HCT116 (cell line): ENCODE results near the gene KCNMB2. TPM values are rescaled to one million over a fixed set of nuclear protein-coding genes. Genes with fewer than 3 reads are reported as not detected.
A peak's percentile ranks its signal among the peaks of the same experiment; 100 is the strongest.
"Not testable (repeated sequence)": the region's sequence is repeated elsewhere in the genome, so short reads cannot be mapped to it uniquely, and the experiment has no call there.

Experiments
- ATAC-seq: fragments of 200-7000 bp; cut with Tn5 transposase; 2 replicates; pipeline ENCODE4 v1.9.1; 2020; ENCODE audit warnings: mild to moderate bottlenecking, moderate library complexity
- BruUV-seq: library from RNA; stranded (reverse); fragments of 400-500 nt; replicated peaks from 2 replicates; lab custom pipeline; 2021; lab: Mats Ljungman, UMichigan
- CTCF ChIA-PET: fragments of 300-600 bp; sonication (Branson Sonifier 250); formaldehyde crosslinking; loops from one replicate; lab custom pipeline; 2021; ENCODE audit warnings: antibody characterized with exemption; lab: Charles Lee
- POLR2A ChIA-PET: fragments of 300-600, 350-600 bp; sonication (Branson Sonifier 250); formaldehyde crosslinking; loops from one replicate; lab custom pipeline; 2021; ENCODE audit warnings: antibody characterized with exemption; lab: Charles Lee
- RAD21 ChIA-PET, 2 experiments: fragments of 300-600 bp; sonication (Branson Sonifier 250); formaldehyde crosslinking; loops; one replicate each; lab custom pipeline; 2023; ENCODE audit warnings: low total read pairs in 2 of 2; ENCODE audit not compliant: uncharacterized antibody in 2 of 2, unreplicated experiment in 2 of 2, low non-redundant PET in 1 of 2; lab: Charles Lee
- DNase-seq: peaks from one replicate; pipeline ENCODE4 v3.0.0-alpha.2; 2010; ENCODE audit warnings: low read depth, low spot score
- H2AFZ ChIP-seq: fragments of 200-600 bp; shearing (Covaris generic), sonication (generic); 2 replicates; pipeline ENCODE4 v1.6.1; 2017; ENCODE audit warnings: low read depth, mixed run types, mixed read lengths, antibody characterized with exemption, low read length; ENCODE audit not compliant: poor library complexity, severe bottlenecking
- H3K27ac ChIP-seq: 2 replicates; pipeline ENCODE4 v1.5.1; 2012; ENCODE audit warnings: low read depth, low read length
- H3K27me3 ChIP-seq: fragments of 200-600 bp; sonication (generic); 2 replicates; pipeline ENCODE4 v1.6.1; 2016; ENCODE audit warnings: mixed run types, low read length, mixed read lengths; ENCODE audit not compliant: insufficient read depth
- H3K36me3 ChIP-seq, 2 experiments: fragments of 200-500 bp in 1 of 2; fragments of 200-600 bp in 1 of 2; sonication (Bioruptor generic) in 1 of 2; sonication (generic) in 1 of 2; 2 replicates each; pipeline versions ENCODE4 v1.5.1 to v1.6.1; 2014 to 2016; ENCODE audit warnings: low read length in 2 of 2, inconsistent platforms in 1 of 2, mixed read lengths in 1 of 2, mixed run types in 1 of 2; ENCODE audit not compliant: insufficient read depth in 2 of 2, control insufficient read depth in 1 of 2
- H3K4me1 ChIP-seq, 2 experiments: fragments of 200-600 bp in 1 of 2; sonication (generic) in 1 of 2; 2 replicates each; pipeline versions ENCODE4 v1.5.1 to v1.6.1; 2012 to 2017; ENCODE audit warnings: low read length in 2 of 2, inconsistent platforms in 1 of 2, mild to moderate bottlenecking in 1 of 2, mixed read lengths in 1 of 2, mixed run types in 1 of 2, moderate library complexity in 1 of 2; ENCODE audit not compliant: insufficient read depth in 2 of 2, control insufficient read depth in 1 of 2
- H3K4me2 ChIP-seq: fragments of 200-600 bp; sonication (generic); 2 replicates; pipeline ENCODE4 v1.6.1; 2017; ENCODE audit warnings: mixed run types, low read length, mixed read lengths
- H3K4me3 ChIP-seq, 2 experiments: fragments of 200-600 bp in 1 of 2; sonication (generic) in 1 of 2; replicated peaks in 1 of 2; 2 replicates each; pipeline ENCODE4 v1.5.1; 2011 to 2016; ENCODE audit warnings: low read length in 2 of 2, control low read depth in 1 of 2, low read depth in 1 of 2, mild to moderate bottlenecking in 1 of 2, mixed read lengths in 1 of 2, mixed run types in 1 of 2
- H3K79me2 ChIP-seq: fragments of 200-600 bp; sonication (generic); 2 replicates; pipeline ENCODE4 v1.6.1; 2017; ENCODE audit warnings: mild to moderate bottlenecking, mixed run types, low read length, moderate library complexity, mixed read lengths; ENCODE audit not compliant: insufficient read depth
- H3K9ac ChIP-seq: fragments of 200-600 bp; sonication (generic); 2 replicates; pipeline ENCODE4 v1.6.1; 2016; ENCODE audit warnings: low read length, mixed read lengths
- H3K9me2 ChIP-seq: fragments of 200-600 bp; sonication (generic), shearing (Covaris generic); 2 replicates; pipeline ENCODE4 v1.6.1; 2017; ENCODE audit warnings: mixed run types, mild to moderate bottlenecking, moderate library complexity; ENCODE audit not compliant: insufficient read depth
- H3K9me3 ChIP-seq, 2 experiments: fragments of 200-500 bp in 1 of 2; fragments of 200-600 bp in 1 of 2; sonication (Bioruptor generic) in 1 of 2; sonication (generic) in 1 of 2; 2 replicates each; pipeline ENCODE4 v1.6.1; 2014 to 2017; ENCODE audit warnings: low read length in 2 of 2, mixed read lengths in 2 of 2, inconsistent platforms in 1 of 2, low read depth in 1 of 2, mild to moderate bottlenecking in 1 of 2, mixed run types in 1 of 2, moderate library complexity in 1 of 2; ENCODE audit not compliant: control insufficient read depth in 1 of 2, insufficient read depth in 1 of 2
- H4K20me1 ChIP-seq: fragments of 200-600 bp; sonication (generic), shearing (Covaris generic); 2 replicates; pipeline ENCODE4 v1.6.1; 2017; ENCODE audit warnings: mixed run types, mild to moderate bottlenecking, moderate library complexity; ENCODE audit not compliant: insufficient read depth
- CEBPB ChIP-seq: IDR thresholded peaks from 2 replicates; pipeline ENCODE4 v1.6.1; 2012; ENCODE audit warnings: low read depth
- CTCF ChIP-seq, 3 experiments: fragments of 200-600 bp in 1 of 3; sonication (generic) in 1 of 3; IDR thresholded peaks in 2 of 3; conservative IDR thresholded peaks in 1 of 3; 2 replicates each; pipeline ENCODE4 v1.5.1; 2012 to 2017; ENCODE audit warnings: low read depth in 2 of 3, low read length in 2 of 3, antibody characterized with exemption in 1 of 3, borderline replicate concordance in 1 of 3, control low read depth in 1 of 3, mild to moderate bottlenecking in 1 of 3, mixed read lengths in 1 of 3, mixed run types in 1 of 3, moderate library complexity in 1 of 3; ENCODE audit not compliant: insufficient read depth in 1 of 3
- EZH2 ChIP-seq: fragments of 200-600 bp; sonication (generic); IDR thresholded peaks from 2 replicates; pipeline ENCODE4 v1.6.1; 2017; ENCODE audit warnings: antibody characterized with exemption, mixed run types
- EZH2phosphoT487 ChIP-seq: fragments of 200-600 bp; IDR thresholded peaks from 2 replicates; pipeline ENCODE4 v1.6.1; 2018; ENCODE audit warnings: antibody characterized with exemption, borderline replicate concordance
- FOSL1 ChIP-seq: IDR thresholded peaks from 2 replicates; pipeline ENCODE4 v1.6.1; 2012; ENCODE audit warnings: low read depth
- JUND ChIP-seq: IDR thresholded peaks from 2 replicates; pipeline ENCODE4 v1.6.1; 2012
- MAX ChIP-seq: IDR thresholded peaks from 2 replicates; pipeline ENCODE4 v1.6.1; 2012
- POLR2A ChIP-seq: IDR thresholded peaks from 2 replicates; pipeline ENCODE4 v1.7.0; 2011; ENCODE audit warnings: borderline replicate concordance; ENCODE audit not compliant: insufficient read depth, insufficient read length; ENCODE audit errors: extremely low read depth
- POLR2AphosphoS5 ChIP-seq: IDR thresholded peaks from 2 replicates; pipeline ENCODE4 v1.6.1; 2011; ENCODE audit warnings: mild to moderate bottlenecking, low read depth, low read length, moderate library complexity
- RAD21 ChIP-seq: IDR thresholded peaks from 2 replicates; pipeline ENCODE4 v1.6.1; 2012; ENCODE audit warnings: low read depth, mild to moderate bottlenecking
- SIN3A ChIP-seq: IDR thresholded peaks from 2 replicates; pipeline ENCODE4 v1.6.1; 2012; ENCODE audit warnings: low read depth
- SP1 ChIP-seq: IDR thresholded peaks from 2 replicates; pipeline ENCODE4 v1.6.1; 2012; ENCODE audit warnings: low read depth
- SRF ChIP-seq: IDR thresholded peaks from 2 replicates; pipeline ENCODE4 v1.6.1; 2012; ENCODE audit warnings: low read depth
- TCF7L2 ChIP-seq: IDR thresholded peaks from 2 replicates; pipeline ENCODE4 v1.7.0; 2011; ENCODE audit warnings: borderline replicate concordance, inconsistent platforms; ENCODE audit not compliant: insufficient read depth, insufficient read length; ENCODE audit errors: extremely low read depth
- YY1 ChIP-seq: IDR thresholded peaks from 2 replicates; pipeline ENCODE4 v1.6.1; 2011; ENCODE audit warnings: low read length, low read depth, moderate library complexity, mild to moderate bottlenecking; ENCODE audit not compliant: insufficient replicate concordance; ENCODE audit errors: extremely low read depth
- ZBTB33 ChIP-seq: IDR thresholded peaks from 2 replicates; pipeline ENCODE4 v1.6.1; 2011; ENCODE audit warnings: mild to moderate bottlenecking, low read length, moderate library complexity; ENCODE audit not compliant: insufficient replicate concordance; ENCODE audit errors: extremely low read depth
- ZFX ChIP-seq: fragments of 450-650 bp; IDR thresholded peaks from 2 replicates; pipeline ENCODE4 v1.6.1; 2017
- ZNF274 ChIP-seq: fragments of 200-500 bp; sonication (Bioruptor generic); IDR thresholded peaks from 2 replicates; pipeline ENCODE4 v1.6.1; 2014; ENCODE audit warnings: mild to moderate bottlenecking, low read depth, low read length, inconsistent platforms
- intact Hi-C: fragments of 100-400 bp; cut with micrococcal nuclease; formaldehyde crosslinking; loops from 2 replicates; pipeline ENCODE4 v1.10.0; 2022
- total RNA-seq: library from RNA; stranded (reverse); gene quantifications from one replicate; pipeline ENCODE4 v1.2.1, GENCODE V29; 2021; ENCODE audit not compliant: unreplicated experiment

Gene KCNMB2
- total RNA-seq, 1 experiment from 2014 or later = not detected

- H3K27ac ChIP-seq = peak overlapping the region; percentile 49
- H3K27me3 ChIP-seq, H4K20me1 ChIP-seq, H3K9me3 ChIP-seq, H3K9me2 ChIP-seq, intact Hi-C loops, H3K4me1 ChIP-seq, POLR2A ChIA-PET, CTCF ChIA-PET, H3K36me3 ChIP-seq, RAD21 ChIA-PET, H3K79me2 ChIP-seq: not testable (repeated sequence)
- BruUV-seq = TSS peak; percentile 50
- H3K4me2 ChIP-seq = peak overlapping the region; percentile 91
- peak; percentile 86 for TF ChIP-seq YY1
- ATAC-seq (peak; percentile 34), DNase-seq (peak; percentile 16)
- peak overlapping the region; percentile 51 to 79 for H3K4me3 ChIP-seq
- peak overlapping the region; percentile 91 for H2AFZ ChIP-seq
- H3K9ac ChIP-seq = peak overlapping the region; percentile 80
Measured at GRCh38 chr3:178859900-178860436, 323.7 kb downstream of the KCNMB2 start.

GRCh38 chr3:178868681-178869080 lies 332.4 kb downstream of the KCNMB2 start:
- no peaks in the 10 kb centered on the region for H3K9me2 ChIP-seq
- ATAC-seq (no peak), DNase-seq (no peak)
- BruUV-seq = no TSS peak
- H3K9ac ChIP-seq = no peak overlapping the region
- no peaks in the 10 kb centered on the region for H3K79me2 ChIP-seq
- H3K4me1 ChIP-seq = no peaks in the 10 kb centered on the region
- no peaks in the 10 kb centered on the region for H3K27me3 ChIP-seq
- H3K9me3 ChIP-seq = no peaks in the 10 kb centered on the region
- H4K20me1 ChIP-seq = no peaks in the 10 kb centered on the region
- no peak overlapping the region for H3K27ac ChIP-seq
- CTCF ChIA-PET = no interaction called here
- intact Hi-C loops = no loop called here
- no peak overlapping the region for H3K4me3 ChIP-seq
- POLR2A ChIA-PET = no interaction called here
- no peak overlapping the region for H2AFZ ChIP-seq
- no peaks in the 10 kb centered on the region for H3K36me3 ChIP-seq
- RAD21 ChIA-PET = no interaction called here
- H3K4me2 ChIP-seq = no peak overlapping the region
- TF ChIP-seq EZH2 (no peak), FOSL1 (no peak), YY1 (no peak), ZNF274 (no peak), MAX (no peak), ZFX (no peak), SIN3A (no peak), CEBPB (no peak), POLR2A (no peak), RAD21 (no peak), JUND (no peak), POLR2AphosphoS5 (no peak), EZH2phosphoT487 (no peak), TCF7L2 (no peak), SP1 (no peak), CTCF (IDR thresholded peaks at IDR 0.05 in 2 of 3, conservative IDR thresholded peaks at IDR 0.05 in 1 of 3; ENCODE audit: borderline replicate concordance in 1 of 3, insufficient read depth in 1 of 3, low read depth in 2 of 3, low read length in 2 of 3) (no peak), SRF (no peak), ZBTB33 (no peak)
